ENCODE measurements around the gene DNAJC1. TPM values are rescaled to one million over a fixed set of nuclear protein-coding genes. Genes with fewer than 3 reads are reported as not detected.

DNAJC1 gene
- total RNA-seq, 1 experiment from 2014 or later: 13.2 TPM

- peaks cover 20% of the 10 kb centered on the region for H3K4me1 Mint-ChIP-seq
- DNase-seq (ENCODE audit: low spot score) (no peak), ATAC-seq (no peak)
- ChIA-PET CTCF (no interaction called here), POLR2A (no interaction called here)
- TF ChIP-seq MXD4 (CRISPR knock-in tag; IDR thresholded peaks at IDR 0.05; ENCODE audit: borderline replicate concordance) (no peak), GABPB1 (CRISPR knock-in tag; IDR thresholded peaks at IDR 0.05) (no peak), ESRRA (CRISPR knock-in tag; IDR thresholded peaks at IDR 0.05; ENCODE audit: borderline replicate concordance) (no peak), SMAD3 (CRISPR knock-in tag; IDR thresholded peaks at IDR 0.05; ENCODE audit: borderline replicate concordance) (no peak), ZBTB21 (CRISPR knock-in tag; IDR thresholded peaks at IDR 0.05; ENCODE audit: borderline replicate concordance) (no peak), TEAD1 (CRISPR knock-in tag; IDR thresholded peaks at IDR 0.05) (no peak)
- TF ChIP-seq, protein P1, sequence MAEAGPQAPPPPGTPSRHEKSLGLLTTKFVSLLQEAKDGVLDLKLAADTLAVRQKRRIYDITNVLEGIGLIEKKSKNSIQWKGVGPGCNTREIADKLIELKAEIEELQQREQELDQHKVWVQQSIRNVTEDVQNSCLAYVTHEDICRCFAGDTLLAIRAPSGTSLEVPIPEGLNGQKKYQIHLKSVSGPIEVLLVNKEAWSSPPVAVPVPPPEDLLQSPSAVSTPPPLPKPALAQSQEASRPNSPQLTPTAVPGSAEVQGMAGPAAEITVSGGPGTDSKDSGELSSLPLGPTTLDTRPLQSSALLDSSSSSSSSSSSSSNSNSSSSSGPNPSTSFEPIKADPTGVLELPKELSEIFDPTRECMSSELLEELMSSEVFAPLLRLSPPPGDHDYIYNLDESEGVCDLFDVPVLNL (CRISPR knock-in tag; IDR thresholded peaks at IDR 0.05; ENCODE audit: borderline replicate concordance, low read depth): no peak
- TF ChIP-seq, protein P2, sequence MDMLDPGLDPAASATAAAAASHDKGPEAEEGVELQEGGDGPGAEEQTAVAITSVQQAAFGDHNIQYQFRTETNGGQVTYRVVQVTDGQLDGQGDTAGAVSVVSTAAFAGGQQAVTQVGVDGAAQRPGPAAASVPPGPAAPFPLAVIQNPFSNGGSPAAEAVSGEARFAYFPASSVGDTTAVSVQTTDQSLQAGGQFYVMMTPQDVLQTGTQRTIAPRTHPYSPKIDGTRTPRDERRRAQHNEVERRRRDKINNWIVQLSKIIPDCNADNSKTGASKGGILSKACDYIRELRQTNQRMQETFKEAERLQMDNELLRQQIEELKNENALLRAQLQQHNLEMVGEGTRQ (CRISPR knock-in tag; IDR thresholded peaks at IDR 0.05): no peak
- TF ChIP-seq, protein P3, sequence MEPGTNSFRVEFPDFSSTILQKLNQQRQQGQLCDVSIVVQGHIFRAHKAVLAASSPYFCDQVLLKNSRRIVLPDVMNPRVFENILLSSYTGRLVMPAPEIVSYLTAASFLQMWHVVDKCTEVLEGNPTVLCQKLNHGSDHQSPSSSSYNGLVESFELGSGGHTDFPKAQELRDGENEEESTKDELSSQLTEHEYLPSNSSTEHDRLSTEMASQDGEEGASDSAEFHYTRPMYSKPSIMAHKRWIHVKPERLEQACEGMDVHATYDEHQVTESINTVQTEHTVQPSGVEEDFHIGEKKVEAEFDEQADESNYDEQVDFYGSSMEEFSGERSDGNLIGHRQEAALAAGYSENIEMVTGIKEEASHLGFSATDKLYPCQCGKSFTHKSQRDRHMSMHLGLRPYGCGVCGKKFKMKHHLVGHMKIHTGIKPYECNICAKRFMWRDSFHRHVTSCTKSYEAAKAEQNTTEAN (CRISPR knock-in tag; IDR thresholded peaks at IDR 0.05): no peak
- H3K9me3 Mint-ChIP-seq: no peaks in the 10 kb centered on the region
- H3K27me3 Mint-ChIP-seq (ENCODE audit: low read depth): no peaks in the 10 kb centered on the region
- no peak overlapping the region for H3K27ac Mint-ChIP-seq
- H3K36me3 Mint-ChIP-seq: no peaks in the 10 kb centered on the region
- H3K4me3 Mint-ChIP-seq: no peak overlapping the region
Measured at GRCh38 chr10:21929070-21929469, 74.5 kb downstream of the DNAJC1 start.

- Mint-ChIP-seq H3K36me3 (no peaks in the 10 kb centered on the region), H3K9me3 (no peaks in the 10 kb centered on the region), H3K4me3 (no peak overlapping the region), H3K4me1 (peaks cover 23% of the 10 kb centered on the region), H3K27me3 (ENCODE audit: low read depth) (no peaks in the 10 kb centered on the region), H3K27ac (peak overlapping the region; percentile 10; the same call in 1 of the 2 replicates)
- no peak for ATAC-seq
- no peak for TF ChIP-seq AFF4 (CRISPR knock-in tag; IDR thresholded peaks at IDR 0.05; ENCODE audit: borderline replicate concordance)
- TF ChIP-seq ZNF263 (CRISPR knock-in tag; IDR thresholded peaks at IDR 0.05; ENCODE audit: low read depth): no peak
- TF ChIP-seq, protein P2 (CRISPR knock-in tag; IDR thresholded peaks at IDR 0.05): no peak
- TF ChIP-seq ZNF138 (CRISPR knock-in tag; conservative IDR thresholded peaks at IDR 0.05): no peak
- TF ChIP-seq GTF2I (CRISPR knock-in tag; conservative IDR thresholded peaks at IDR 0.05): no peak
- TF ChIP-seq RELA (CRISPR knock-in tag; IDR thresholded peaks at IDR 0.05; ENCODE audit: borderline replicate concordance): no peak
- TF ChIP-seq, protein P4, sequence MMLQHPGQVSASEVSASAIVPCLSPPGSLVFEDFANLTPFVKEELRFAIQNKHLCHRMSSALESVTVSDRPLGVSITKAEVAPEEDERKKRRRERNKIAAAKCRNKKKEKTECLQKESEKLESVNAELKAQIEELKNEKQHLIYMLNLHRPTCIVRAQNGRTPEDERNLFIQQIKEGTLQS (CRISPR knock-in tag; conservative IDR thresholded peaks at IDR 0.05): no peak
- TF ChIP-seq NFATC4 (CRISPR knock-in tag; IDR thresholded peaks at IDR 0.05): no peak
- TF ChIP-seq ETV6 (CRISPR knock-in tag; IDR thresholded peaks at IDR 0.05): no peak
- TF ChIP-seq KAT7 (CRISPR knock-in tag; IDR thresholded peaks at IDR 0.05; ENCODE audit: borderline replicate concordance): no peak
- TF ChIP-seq MLX (CRISPR knock-in tag; IDR thresholded peaks at IDR 0.05): no peak
- no peak for TF ChIP-seq ZNF416 (CRISPR knock-in tag; IDR thresholded peaks at IDR 0.05)
- no peak for TF ChIP-seq TEAD4 (CRISPR knock-in tag; IDR thresholded peaks at IDR 0.05)
- TF ChIP-seq ZNF219 (CRISPR knock-in tag; IDR thresholded peaks at IDR 0.05; ENCODE audit: borderline replicate concordance): no peak
- DNase-seq (ENCODE audit: low spot score): no peak
- ChIA-PET CTCF (no interaction called here), POLR2A (no interaction called here)
Measured at GRCh38 chr10:21927631-21928353, 75.7 kb downstream of the DNAJC1 start.

All from WTC11 (cell line).